ENCODE results near the gene CDR2.

- TF ChIP-seq, protein P1, sequence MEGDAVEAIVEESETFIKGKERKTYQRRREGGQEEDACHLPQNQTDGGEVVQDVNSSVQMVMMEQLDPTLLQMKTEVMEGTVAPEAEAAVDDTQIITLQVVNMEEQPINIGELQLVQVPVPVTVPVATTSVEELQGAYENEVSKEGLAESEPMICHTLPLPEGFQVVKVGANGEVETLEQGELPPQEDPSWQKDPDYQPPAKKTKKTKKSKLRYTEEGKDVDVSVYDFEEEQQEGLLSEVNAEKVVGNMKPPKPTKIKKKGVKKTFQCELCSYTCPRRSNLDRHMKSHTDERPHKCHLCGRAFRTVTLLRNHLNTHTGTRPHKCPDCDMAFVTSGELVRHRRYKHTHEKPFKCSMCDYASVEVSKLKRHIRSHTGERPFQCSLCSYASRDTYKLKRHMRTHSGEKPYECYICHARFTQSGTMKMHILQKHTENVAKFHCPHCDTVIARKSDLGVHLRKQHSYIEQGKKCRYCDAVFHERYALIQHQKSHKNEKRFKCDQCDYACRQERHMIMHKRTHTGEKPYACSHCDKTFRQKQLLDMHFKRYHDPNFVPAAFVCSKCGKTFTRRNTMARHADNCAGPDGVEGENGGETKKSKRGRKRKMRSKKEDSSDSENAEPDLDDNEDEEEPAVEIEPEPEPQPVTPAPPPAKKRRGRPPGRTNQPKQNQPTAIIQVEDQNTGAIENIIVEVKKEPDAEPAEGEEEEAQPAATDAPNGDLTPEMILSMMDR (conservative IDR thresholded peaks at IDR 0.05; ENCODE audit: low read depth, low read length): no peak
- TF ChIP-seq EZH2phosphoT487 (IDR thresholded peaks at IDR 0.05; ENCODE audit: borderline replicate concordance, low read length) (no peak), EZH2 (IDR thresholded peaks at IDR 0.05; ENCODE audit: low read length, unreplicated experiment) (no peak)
Measured at GRCh38 chr16:22326771-22327445, 47.5 kb downstream of the CDR2 start.
